Fibroblast of skin of left biceps (primary cell): ENCODE results near the gene FAM3D.

Experiments
- DNase-seq, 2 experiments: peaks; one replicate each; pipeline ENCODE4 v3.0.0-alpha.2; 2013; ENCODE audit warnings: low read depth in 2 of 2

Gene FAM3D

DNA sequence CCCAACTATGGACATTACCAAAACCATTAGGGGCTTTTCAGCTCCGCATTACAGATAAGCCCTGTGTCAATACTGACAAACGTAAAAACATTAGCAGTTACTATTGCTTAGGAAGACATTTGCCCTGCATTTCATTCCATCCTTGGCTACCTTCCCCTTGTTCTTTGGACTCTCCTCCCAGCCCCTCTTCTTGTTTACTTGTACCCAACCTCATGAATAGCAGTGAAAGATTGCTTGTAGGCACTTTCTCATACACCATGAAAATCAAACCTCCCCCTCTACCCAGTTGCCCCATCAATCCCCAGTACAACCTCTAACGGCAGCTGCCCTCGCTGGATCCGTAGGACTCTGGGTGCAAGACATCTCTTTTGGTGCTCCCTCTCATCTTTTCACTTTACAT is 72.5 kb downstream of the FAM3D start:
- DNase-seq: no peak

- DNase-seq: no peak
These were observed 74.8 kb downstream of the FAM3D start for GRCh38 chr3:58591517-58592510.

- no peak for DNase-seq
These were observed 78.5 kb downstream of the FAM3D start for GRCh38 chr3:58588030-58588614.

GRCh38 chr3:58586776-58587192 is 79.8 kb downstream of the FAM3D start:
- no peak for DNase-seq

- DNase-seq: no peak
These were observed 80.6 kb downstream of the FAM3D start for GRCh38 chr3:58585994-58586393.

GRCh38 chr3:58585005-58585786 is 81.4 kb downstream of the FAM3D start:
- DNase-seq: peak in 1 of 2 experiments; percentile 16

DNA sequence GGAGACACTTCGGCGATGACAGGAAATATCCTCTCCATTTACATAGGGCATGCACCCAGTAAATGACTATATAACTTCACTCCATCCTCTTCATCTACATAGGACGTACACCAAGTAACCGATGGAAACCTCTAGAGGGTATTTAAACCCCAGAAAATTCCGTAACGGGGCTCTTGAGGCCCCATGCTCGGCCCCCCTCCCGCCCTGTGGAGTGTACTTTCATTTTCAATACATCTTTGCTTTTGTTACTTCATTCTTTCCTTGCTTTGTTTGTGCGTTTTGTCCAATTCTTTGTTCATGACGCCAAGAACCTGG is 81.9 kb downstream of the FAM3D start:
- no peak for DNase-seq
